ENCODE results near the gene PRKAR2B.
"Not testable (repeated sequence)": the region's sequence is repeated elsewhere in the genome, so short reads cannot be mapped to it uniquely, and the experiment has no call there.

PRKAR2B gene

GRCh38 chr7:107027208-107027607 lies 17.3 kb upstream of the PRKAR2B start:
- DNase-seq, result no peak

- no peak for DNase-seq
Observed at GRCh38 chr7:107029061-107029763, 15.3 kb upstream of the PRKAR2B start.

- no peak for DNase-seq
Observed at GRCh38 chr7:107029764-107030286, 14.7 kb upstream of the PRKAR2B start.

- DNase-seq, result no peak
Observed at GRCh38 chr7:107032050-107032449, 12.5 kb upstream of the PRKAR2B start.

GRCh38 chr7:107032720-107033438 lies 11.6 kb upstream of the PRKAR2B start:
- DNase-seq, result no peak

GRCh38 chr7:107034553-107034952 lies 10.0 kb upstream of the PRKAR2B start:
- no peak for DNase-seq

GRCh38 chr7:107035446-107035845 lies 9.1 kb upstream of the PRKAR2B start:
- peak; percentile 79 for DNase-seq

- no peak for DNase-seq
Observed at GRCh38 chr7:107036535-107036934, 8.0 kb upstream of the PRKAR2B start.

GRCh38 chr7:107037717-107038603 lies 6.5 kb upstream of the PRKAR2B start:
- DNase-seq, result no peak

GRCh38 chr7:107039199-107039900 lies 5.2 kb upstream of the PRKAR2B start:
- DNase-seq, result no peak

- no peak for DNase-seq
Observed at GRCh38 chr7:107041097-107041496, 3.4 kb upstream of the PRKAR2B start.

GRCh38 chr7:107041764-107042163 lies 2.7 kb upstream of the PRKAR2B start:
- DNase-seq, result not testable (repeated sequence)

GRCh38 chr7:107042326-107042910 lies 2.1 kb upstream of the PRKAR2B start:
- not testable (repeated sequence) for DNase-seq

- no peak for DNase-seq
Observed at GRCh38 chr7:107043491-107043890, 1.0 kb upstream of the PRKAR2B start.

- no peak for DNase-seq
Observed at GRCh38 chr7:107043921-107044346, 571 bp upstream of the PRKAR2B start.

GRCh38 chr7:107045195-107045960 lies 873 bp downstream of the PRKAR2B start:
- no peak for DNase-seq

- peak; percentile 55 for DNase-seq
Observed at GRCh38 chr7:107045980-107046379, 1.5 kb downstream of the PRKAR2B start.

GRCh38 chr7:107046491-107047259 lies 2.2 kb downstream of the PRKAR2B start:
- DNase-seq, result no peak

- DNase-seq, result no peak
Observed at GRCh38 chr7:107047902-107048782, 3.6 kb downstream of the PRKAR2B start.

Data from fibroblast of skin of scalp (primary cell).